GM12873 (cell line): ENCODE data around the gene TGFB3.

Experiments
- CTCF ChIP-seq: IDR thresholded peaks from 2 replicates; pipeline ENCODE4 v1.5.1; 2012; ENCODE audit warnings: low read depth, mild to moderate bottlenecking, moderate library complexity, low read length, control low read depth; ENCODE audit not compliant: insufficient read depth; ENCODE audit errors: missing control alignments

Gene TGFB3

GRCh38 chr14:75985618-75986438 lies 4.0 kb upstream of the TGFB3 start, which contains the start of gene IFT43:
IFT43 (plus strand) TSS chr14:75985763; CDS start chr14:75985787, 24 bp downstream.
- no peak for TF ChIP-seq CTCF

GRCh38 chr14:75984674-75985073 lies 2.9 kb upstream of the TGFB3 start:
- TF ChIP-seq CTCF: no peak

GRCh38 chr14:75983019-75983358 lies 1.2 kb upstream of the TGFB3 start:
- TF ChIP-seq CTCF: no peak

GRCh38 chr14:75982266-75983018 lies 647 bp upstream of the TGFB3 start:
- peak; percentile 69 for TF ChIP-seq CTCF

GRCh38 chr14:75980856-75981255 lies 939 bp downstream of the TGFB3 start:
- no peak for TF ChIP-seq CTCF

- TF ChIP-seq CTCF: no peak
Measured at GRCh38 chr14:75979648-75980565, 1.9 kb downstream of the TGFB3 start.
